GM10248 (cell line): ENCODE results near the gene HPS4.

Source experiments
- CTCF ChIA-PET: fragments of 300-600 bp; sonication (Branson Sonifier 250); formaldehyde crosslinking; extraction: SDS; loops from one replicate; lab custom pipeline; 2021; ENCODE audit warnings: antibody characterized with exemption; lab: Yijun Ruan, JAX
- POLR2A ChIA-PET: fragments of 350-650 bp; sonication (Branson Sonifier 250); formaldehyde crosslinking; extraction: SDS; loops from one replicate; lab custom pipeline; 2020; ENCODE audit warnings: antibody characterized with exemption; lab: Yijun Ruan, JAX
- DNase-seq: peaks from one replicate; pipeline ENCODE4 v3.0.0; 2012; ENCODE audit errors: extremely low spot score
- TF ChIP-seq, protein P1 (sequence below): IDR thresholded peaks from 2 replicates; pipeline ENCODE4 v1.5.1; 2012; ENCODE audit warnings: mild to moderate bottlenecking, low read depth; ENCODE audit errors: extremely low read depth, missing control alignments, control extremely low read depth

The HPS4 gene

GRCh38 chr22:26524870-26525269, 41.3 kb upstream of the HPS4 start:
- ChIA-PET POLR2A (no interaction called here), CTCF (interaction anchor here (1.7 kb wide), 1 partner anchor 9 kb away, joined by 6 read pairs; no protein-coding TSS in a partner anchor)
- TF ChIP-seq, protein P1, sequence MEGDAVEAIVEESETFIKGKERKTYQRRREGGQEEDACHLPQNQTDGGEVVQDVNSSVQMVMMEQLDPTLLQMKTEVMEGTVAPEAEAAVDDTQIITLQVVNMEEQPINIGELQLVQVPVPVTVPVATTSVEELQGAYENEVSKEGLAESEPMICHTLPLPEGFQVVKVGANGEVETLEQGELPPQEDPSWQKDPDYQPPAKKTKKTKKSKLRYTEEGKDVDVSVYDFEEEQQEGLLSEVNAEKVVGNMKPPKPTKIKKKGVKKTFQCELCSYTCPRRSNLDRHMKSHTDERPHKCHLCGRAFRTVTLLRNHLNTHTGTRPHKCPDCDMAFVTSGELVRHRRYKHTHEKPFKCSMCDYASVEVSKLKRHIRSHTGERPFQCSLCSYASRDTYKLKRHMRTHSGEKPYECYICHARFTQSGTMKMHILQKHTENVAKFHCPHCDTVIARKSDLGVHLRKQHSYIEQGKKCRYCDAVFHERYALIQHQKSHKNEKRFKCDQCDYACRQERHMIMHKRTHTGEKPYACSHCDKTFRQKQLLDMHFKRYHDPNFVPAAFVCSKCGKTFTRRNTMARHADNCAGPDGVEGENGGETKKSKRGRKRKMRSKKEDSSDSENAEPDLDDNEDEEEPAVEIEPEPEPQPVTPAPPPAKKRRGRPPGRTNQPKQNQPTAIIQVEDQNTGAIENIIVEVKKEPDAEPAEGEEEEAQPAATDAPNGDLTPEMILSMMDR, result no peak
- DNase-seq, result no peak

DNA sequence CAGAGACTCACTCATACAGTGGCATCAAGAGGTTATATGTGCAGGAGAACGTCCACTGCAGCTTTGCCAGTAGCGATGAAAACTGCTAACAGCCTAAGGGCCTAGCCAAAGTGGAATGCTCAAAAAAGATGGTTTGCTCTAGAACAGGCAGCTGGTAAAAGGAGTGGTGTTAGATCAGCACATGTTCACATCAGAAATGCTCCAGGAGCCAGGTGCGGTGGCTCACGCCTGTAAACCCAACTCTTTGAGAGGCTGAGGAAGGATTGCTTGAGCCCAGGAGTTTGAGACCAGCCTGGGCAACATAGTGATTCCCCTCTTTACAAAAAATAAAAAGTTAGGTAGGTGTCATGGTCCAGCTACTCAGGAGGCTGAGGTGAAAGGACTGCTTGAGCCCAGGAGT, 39.0 kb upstream of the HPS4 start:
- ChIA-PET POLR2A (no interaction called here), CTCF (interaction anchor here (0.7 to 2.0 kb wide), 4 partner anchors 10 to 21 kb away, joined by 3 to 10 read pairs (median 5); partner anchors contain the start of gene TFIP11)
- TF ChIP-seq, protein P1, result no peak
- no peak for DNase-seq

- ChIA-PET POLR2A (no interaction called here), CTCF (interaction anchor here (0.7 to 2.0 kb wide), 4 partner anchors 9 to 21 kb away, joined by 3 to 10 read pairs (median 5); partner anchors contain the start of gene TFIP11)
- TF ChIP-seq, protein P1, result no peak
- no peak for DNase-seq
Observed at GRCh38 chr22:26522012-26522411, 38.4 kb upstream of the HPS4 start.

- TF ChIP-seq, protein P1, result no peak
- ChIA-PET POLR2A (no interaction called here), CTCF (no interaction called here)
- no peak for DNase-seq
Observed at GRCh38 chr22:26517429-26517828, 33.8 kb upstream of the HPS4 start.

DNA sequence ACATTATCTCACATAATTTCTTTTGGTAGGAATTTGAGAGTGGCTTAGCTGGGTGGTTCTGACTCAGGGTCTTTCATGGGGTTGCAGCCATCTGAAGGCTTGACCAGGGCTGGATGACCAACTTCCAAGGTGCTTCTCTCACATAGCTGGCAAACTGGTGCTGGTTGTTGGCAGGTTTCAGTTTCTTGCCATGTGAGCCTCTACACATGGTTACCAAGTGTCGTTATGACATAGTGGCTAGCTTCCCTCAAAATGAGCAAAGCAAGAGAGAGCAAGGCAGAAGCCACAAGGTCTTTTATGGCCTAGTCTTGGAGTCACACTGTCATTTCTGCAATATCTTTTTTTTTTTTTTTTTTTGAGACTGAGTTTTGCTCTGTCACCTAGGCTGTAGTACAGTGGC, 32.9 kb upstream of the HPS4 start:
- TF ChIP-seq, protein P1, result no peak
- ChIA-PET CTCF (interaction anchor here (1.1 to 1.3 kb wide), 2 partner anchors 13 to 157 kb away, joined by 3 read pairs; no protein-coding TSS in a partner anchor), POLR2A (interaction anchor here (0.5 kb wide), 1 partner anchor 16 kb away, joined by 3 read pairs; no protein-coding TSS in a partner anchor)
- DNase-seq, result no peak

GRCh38 chr22:26515931-26516330, 32.3 kb upstream of the HPS4 start:
- POLR2A ChIA-PET, result no interaction called here
- no peak for DNase-seq
- CTCF ChIA-PET, result interaction anchor here (1.1 to 1.3 kb wide), 2 partner anchors 13 to 158 kb away, joined by 3 read pairs; no protein-coding TSS in a partner anchor
- TF ChIP-seq, protein P1, result no peak
